NCI-H1048 (cell line): ENCODE results near the gene MTCH2.
"Not testable (repeated sequence)": the region's sequence is repeated elsewhere in the genome, so short reads cannot be mapped to it uniquely, and the experiment has no call there.

ENCODE experiments used
- DNase-seq: peaks from one replicate; lab custom pipeline; 2025; lab: John Stamatoyannopoulos, UW

MTCH2 gene

GRCh38 chr11:47642099-47642855, at the start of gene MTCH2:
Gene MTCH2 (minus strand): TSS chr11:47642559. CDS start chr11:47642465, 94 bp downstream.
- DNase-seq = peak; percentile 89

- no peak for DNase-seq
Measured at GRCh38 chr11:47691979-47692378, 49.6 kb upstream of the MTCH2 start.

GRCh38 chr11:47689480-47689879, 47.1 kb upstream of the MTCH2 start:
- no peak for DNase-seq

- DNase-seq = no peak
Measured at GRCh38 chr11:47688991-47689390, 46.6 kb upstream of the MTCH2 start.

- DNase-seq = no peak
Measured at GRCh38 chr11:47688111-47688510, 45.8 kb upstream of the MTCH2 start.

- not testable (repeated sequence) for DNase-seq
Measured at GRCh38 chr11:47686704-47687103, 44.3 kb upstream of the MTCH2 start.

- DNase-seq = no peak
Measured at GRCh38 chr11:47686151-47686550, 43.8 kb upstream of the MTCH2 start.

- no peak for DNase-seq
Measured at GRCh38 chr11:47675851-47676250, 33.5 kb upstream of the MTCH2 start.

- DNase-seq = no peak
Measured at GRCh38 chr11:47672283-47672730, 29.9 kb upstream of the MTCH2 start.

GRCh38 chr11:47669856-47670255, 27.5 kb upstream of the MTCH2 start:
- DNase-seq = no peak

GRCh38 chr11:47668665-47669064, 26.3 kb upstream of the MTCH2 start:
- DNase-seq = no peak

- DNase-seq = no peak
Measured at GRCh38 chr11:47667555-47667954, 25.2 kb upstream of the MTCH2 start.

- no peak for DNase-seq
Measured at GRCh38 chr11:47667135-47667534, 24.8 kb upstream of the MTCH2 start.

- not testable (repeated sequence) for DNase-seq
Measured at GRCh38 chr11:47664936-47665335, 22.6 kb upstream of the MTCH2 start.

- no peak for DNase-seq
Measured at GRCh38 chr11:47661245-47661644, 18.9 kb upstream of the MTCH2 start.

- DNase-seq = no peak
Measured at GRCh38 chr11:47659276-47659675, 16.9 kb upstream of the MTCH2 start.

- DNase-seq = no peak
Measured at GRCh38 chr11:47656260-47656885, 14.0 kb upstream of the MTCH2 start.

GRCh38 chr11:47651818-47652469, 9.6 kb upstream of the MTCH2 start:
- no peak for DNase-seq

GRCh38 chr11:47649276-47649675, 6.9 kb upstream of the MTCH2 start:
- no peak for DNase-seq

GRCh38 chr11:47646019-47646418, 3.7 kb upstream of the MTCH2 start:
- DNase-seq = no peak

GRCh38 chr11:47645500-47645899, 3.1 kb upstream of the MTCH2 start:
- DNase-seq = no peak

- no peak for DNase-seq
Measured at GRCh38 chr11:47641600-47642098, 710 bp downstream of the MTCH2 start.

- not testable (repeated sequence) for DNase-seq
Measured at GRCh38 chr11:47640506-47640905, 1.9 kb downstream of the MTCH2 start.
